ENCODE results near the gene RBM23. TPM values are rescaled to one million over a fixed set of nuclear protein-coding genes. Genes with fewer than 3 reads are reported as not detected.

RBM23 gene
- polyA plus RNA-seq, 1 donor from 2014 or later, result 83.7 TPM

- no peaks in the 10 kb centered on the region for H3K9me3 ChIP-seq (ENCODE audit: low read length)
- no peaks in the 10 kb centered on the region for H3K36me3 ChIP-seq (ENCODE audit: insufficient read depth, low read length)
- H4K20me1 ChIP-seq (ENCODE audit: insufficient read depth), result no peaks in the 10 kb centered on the region
- peak within 1 kb of the TSS; percentile 69 for H2AFZ ChIP-seq (ENCODE audit: low read depth, low read length)
- peak within 1 kb of the TSS; percentile 99 for H3K4me2 ChIP-seq (ENCODE audit: low read length)
- H3K9me2 ChIP-seq (ENCODE audit: insufficient read depth, low read length), result no peaks in the 10 kb centered on the region
- peak within 1 kb of the TSS; percentile 90 for H3K4me3 ChIP-seq (ENCODE audit: low read length)
- TF ChIP-seq EZH2 (IDR thresholded peaks at IDR 0.05; ENCODE audit: borderline replicate concordance, insufficient read depth, low read length, poor library complexity, severe bottlenecking) (no peak), SMC3 (conservative IDR thresholded peaks at IDR 0.05; ENCODE audit: poor library complexity) (peak; percentile 23), REST (IDR thresholded peaks at IDR 0.05; ENCODE audit: borderline replicate concordance) (peak; percentile 73), MXI1 (conservative IDR thresholded peaks at IDR 0.05; ENCODE audit: poor library complexity, severe bottlenecking) (peak; percentile 49), RAD21 (conservative IDR thresholded peaks at IDR 0.05) (no peak), EP300 (conservative IDR thresholded peaks at IDR 0.05; ENCODE audit: poor library complexity, severe bottlenecking) (no peak), TAF1 (IDR thresholded peaks at IDR 0.05; ENCODE audit: low read depth) (no peak), POLR2AphosphoS5 (IDR thresholded peaks at IDR 0.05) (peak; percentile 98), CTCF (IDR thresholded peaks at IDR 0.05; ENCODE audit: poor library complexity, severe bottlenecking) (no peak)
- H3K79me2 ChIP-seq (replicated peaks; ENCODE audit: insufficient read depth, low read length), result peaks cover 29% of the 10 kb centered on the region
- peaks cover 8% of the 10 kb centered on the region for H3F3A ChIP-seq (ENCODE audit: insufficient read depth, low read length, poor library complexity, severe bottlenecking)
- peak within 1 kb of the TSS; percentile 97 for H3K27ac ChIP-seq (ENCODE audit: low read length)
- H3K9ac ChIP-seq (ENCODE audit: low read length), result peak within 1 kb of the TSS; percentile 100
- no peaks in the 10 kb centered on the region for H3K27me3 ChIP-seq (ENCODE audit: insufficient read depth, low read depth, low read length)
These were observed 35.6 kb downstream of the RBM23 start, which contains the start of gene REM2 for GRCh38 chr14:22883173-22883976. Gene REM2, plus strand, starts transcription at chr14:22883222. Its CDS starts 66 bp downstream, at chr14:22883288.

DNA sequence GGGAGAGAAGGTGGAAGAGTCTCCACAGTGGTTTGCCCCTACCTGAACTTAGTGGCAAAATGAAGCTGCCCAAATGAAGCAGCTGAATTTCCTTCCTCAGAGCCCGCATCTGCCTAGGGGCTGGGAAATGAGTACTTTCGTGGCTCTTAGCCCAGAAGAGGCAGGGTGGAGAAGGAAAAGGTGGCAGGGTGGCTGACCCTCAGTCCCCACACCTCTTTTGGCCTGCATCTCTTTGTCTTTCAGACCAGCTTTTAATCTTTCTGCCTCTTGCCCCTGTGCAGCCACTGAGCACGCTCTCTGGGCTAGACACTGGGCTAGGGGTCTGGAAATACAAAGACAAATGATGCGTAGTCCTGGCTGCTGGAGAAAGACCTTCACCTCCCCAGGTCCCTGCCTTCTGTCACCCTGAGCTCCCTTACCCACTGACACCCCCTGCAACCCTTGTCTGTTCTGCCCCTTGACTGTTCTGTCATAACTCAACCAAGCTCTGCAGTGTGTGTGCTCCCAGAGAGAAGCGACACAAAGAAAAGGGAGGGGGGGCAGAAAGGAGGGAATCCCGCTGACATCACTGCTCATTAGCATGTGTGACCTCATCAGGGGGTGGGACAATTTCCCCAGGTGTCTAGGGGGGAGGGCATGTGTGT lies 36.3 kb downstream of the RBM23 start:
- no peaks in the 10 kb centered on the region for H3K36me3 ChIP-seq (ENCODE audit: insufficient read depth, low read length)
- H3K27ac ChIP-seq (ENCODE audit: low read length), result peak overlapping the region; percentile 97
- H3K27me3 ChIP-seq (ENCODE audit: insufficient read depth, low read depth, low read length), result no peaks in the 10 kb centered on the region
- peaks cover 29% of the 10 kb centered on the region for H3K79me2 ChIP-seq (replicated peaks; ENCODE audit: insufficient read depth, low read length)
- H3K9ac ChIP-seq (ENCODE audit: low read length), result peak overlapping the region; percentile 100
- TF ChIP-seq TAF1 (IDR thresholded peaks at IDR 0.05; ENCODE audit: low read depth) (peak; percentile 99), REST (IDR thresholded peaks at IDR 0.05; ENCODE audit: borderline replicate concordance) (peak; percentile 94), POLR2AphosphoS5 (IDR thresholded peaks at IDR 0.05) (peak; percentile 99), EZH2 (IDR thresholded peaks at IDR 0.05; ENCODE audit: borderline replicate concordance, insufficient read depth, low read length, poor library complexity, severe bottlenecking) (no peak), RAD21 (conservative IDR thresholded peaks at IDR 0.05) (no peak), SMC3 (conservative IDR thresholded peaks at IDR 0.05; ENCODE audit: poor library complexity) (peak; percentile 9), EP300 (conservative IDR thresholded peaks at IDR 0.05; ENCODE audit: poor library complexity, severe bottlenecking) (peak; percentile 83)
- H3K4me2 ChIP-seq (ENCODE audit: low read length), result peak overlapping the region; percentile 54
- peaks cover 8% of the 10 kb centered on the region for H3F3A ChIP-seq (ENCODE audit: insufficient read depth, low read length, poor library complexity, severe bottlenecking)
- H3K9me3 ChIP-seq (ENCODE audit: low read length), result no peaks in the 10 kb centered on the region
- no peaks in the 10 kb centered on the region for H3K9me2 ChIP-seq (ENCODE audit: insufficient read depth, low read length)
- H2AFZ ChIP-seq (ENCODE audit: low read depth, low read length), result peak overlapping the region; percentile 54
- H4K20me1 ChIP-seq (ENCODE audit: insufficient read depth), result no peaks in the 10 kb centered on the region
- peak overlapping the region; percentile 90 for H3K4me3 ChIP-seq (ENCODE audit: low read length)
